GM12878 (cell line): ENCODE measurements around the gene KLHL25. TPM values are rescaled to one million over a fixed set of nuclear protein-coding genes. Genes with fewer than 3 reads are reported as not detected.

ENCODE experiments used
- ATAC-seq: fragments of 200-7000 bp; cut with Tn5 transposase; 3 replicates; pipeline ENCODE4 v1.9.1; 2020; ENCODE audit warnings: mild to moderate bottlenecking, moderate library complexity
- BruUV-seq: library from RNA; stranded (reverse); fragments of 400-500 nt; replicated peaks from 2 replicates; lab custom pipeline; 2021; lab: Mats Ljungman, UMichigan
- CTCF ChIA-PET: fragments of 300-600 bp; sonication (Branson Sonifier 250); formaldehyde crosslinking; extraction: SDS; loops from one replicate; lab custom pipeline; 2021; ENCODE audit warnings: inconsistent platforms; lab: Yijun Ruan, JAX
- POLR2A ChIA-PET: fragments of 350-600 bp; formaldehyde crosslinking; extraction: SDS; loops from one replicate; lab custom pipeline; 2021; ENCODE audit warnings: inconsistent platforms; lab: Charles Lee
- RAD21 ChIA-PET: fragments of 300-600 bp; sonication (Branson Sonifier 250); formaldehyde crosslinking; loops from one replicate; lab custom pipeline; 2023; ENCODE audit warnings: antibody characterized with exemption; ENCODE audit not compliant: unreplicated experiment; lab: Charles Lee
- SMC1A ChIA-PET: fragments of 300-600 bp; sonication (Branson Sonifier 250); formaldehyde crosslinking; loops from one replicate; lab custom pipeline; 2023; ENCODE audit not compliant: unreplicated experiment, uncharacterized antibody; lab: Charles Lee
- DNase-seq: peaks from one replicate; pipeline ENCODE4 v3.0.0-alpha.2; 2011; ENCODE audit warnings: low read depth, low spot score
- FAIRE-seq: peaks from 3 replicates; lab custom pipeline; 2011; peaks lifted over from hg19 to GRCh38; lab: Jason Lieb, UNC
- H2AFZ ChIP-seq: 2 replicates; pipeline ENCODE4 v1.6.0; 2011; ENCODE audit warnings: low read depth, low read length, control low read depth; ENCODE audit not compliant: control insufficient read depth
- H3K27ac ChIP-seq: 2 replicates; pipeline ENCODE4 v1.5.1; 2011; ENCODE audit warnings: control low read depth; ENCODE audit not compliant: control insufficient read depth, insufficient read depth
- H3K27me3 ChIP-seq, 2 experiments: replicated peaks in 1 of 2; 2 replicates each; pipeline versions ENCODE4 v1.6.0 to v1.6.1; 2011; ENCODE audit warnings: low read length in 1 of 2; ENCODE audit not compliant: control insufficient read depth in 2 of 2, insufficient read depth in 2 of 2
- H3K36me3 ChIP-seq, 2 experiments: 2 replicates each; pipeline ENCODE4 v1.5.1; 2011; ENCODE audit warnings: low read length in 1 of 2; ENCODE audit not compliant: control insufficient read depth in 2 of 2, insufficient read depth in 2 of 2
- H3K4me1 ChIP-seq: 2 replicates; pipeline ENCODE4 v1.6.1; 2011; ENCODE audit warnings: mild to moderate bottlenecking, low read length, moderate library complexity, mixed read lengths; ENCODE audit not compliant: control insufficient read depth, insufficient read depth
- H3K4me2 ChIP-seq: 2 replicates; pipeline ENCODE4 v1.6.0; 2011; ENCODE audit warnings: control low read depth; ENCODE audit not compliant: control insufficient read depth, insufficient read depth
- H3K4me3 ChIP-seq: fragments of 200-600 bp; sonication (generic); 2 replicates; pipeline ENCODE4 v1.5.1; 2016
- H3K79me2 ChIP-seq: 2 replicates; pipeline ENCODE4 v1.6.0; 2011; ENCODE audit warnings: low read length; ENCODE audit not compliant: control insufficient read depth, insufficient read depth
- H3K9ac ChIP-seq: 2 replicates; pipeline ENCODE4 v1.8.0; 2011; ENCODE audit warnings: low read length, control low read depth, mixed read lengths; ENCODE audit not compliant: control insufficient read depth, insufficient read depth
- H3K9me3 ChIP-seq: replicated peaks from 3 replicates; pipeline ENCODE4 v1.5.1; 2011; ENCODE audit warnings: mild to moderate bottlenecking, low read length; ENCODE audit not compliant: control insufficient read depth, insufficient read depth
- H4K20me1 ChIP-seq: 2 replicates; pipeline ENCODE4 v1.6.0; 2011; ENCODE audit not compliant: control insufficient read depth, insufficient read depth
- CHD1 ChIP-seq: IDR thresholded peaks from 2 replicates; pipeline ENCODE4 v1.6.1; 2012; ENCODE audit warnings: low read depth, low read length, improper control_type of control experiment
- DPF2 ChIP-seq: fragments of 450-650 bp; IDR thresholded peaks from 2 replicates; pipeline ENCODE4 v1.6.1; 2017; ENCODE audit warnings: mild to moderate bottlenecking
- ETV6 ChIP-seq, 2 experiments: fragments of 450-650 bp in 1 of 2; IDR thresholded peaks in 1 of 2; conservative IDR thresholded peaks in 1 of 2; 2 replicates each; pipeline ENCODE4 v1.6.1; 2014; ENCODE audit warnings: antibody characterized with exemption in 1 of 2, borderline replicate concordance in 1 of 2, low read depth in 1 of 2, mild to moderate bottlenecking in 1 of 2, moderate library complexity in 1 of 2
- EZH2 ChIP-seq: IDR thresholded peaks from 2 replicates; pipeline ENCODE4 v1.6.1; 2012; ENCODE audit warnings: low read depth, mild to moderate bottlenecking, control low read depth, inconsistent platforms, low read length, borderline replicate concordance; ENCODE audit not compliant: control insufficient read depth
- FOS ChIP-seq: IDR thresholded peaks from 3 replicates; pipeline ENCODE4 v1.6.1; 2011; ENCODE audit warnings: borderline replicate concordance; ENCODE audit not compliant: insufficient read length; ENCODE audit errors: extremely low read depth
- HCFC1 ChIP-seq: fragments of 150-350 bp; IDR thresholded peaks from 2 replicates; pipeline ENCODE4 v1.6.1; 2014; ENCODE audit warnings: low read length
- HDAC2 ChIP-seq: fragments of 200-600 bp; sonication (generic); IDR thresholded peaks from 2 replicates; pipeline ENCODE4 v1.6.1; 2017
- HDGF ChIP-seq: fragments of 450-650 bp; IDR thresholded peaks from 2 replicates; pipeline ENCODE4 v1.6.1; 2016; ENCODE audit warnings: antibody characterized with exemption
- MTA2 ChIP-seq: fragments of 450-650 bp; IDR thresholded peaks from 2 replicates; pipeline ENCODE4 v1.6.1; 2016; ENCODE audit warnings: low read depth, mild to moderate bottlenecking, moderate library complexity
- PAX8 ChIP-seq: fragments of 450-650 bp; IDR thresholded peaks from 2 replicates; pipeline ENCODE4 v1.6.1; 2017; ENCODE audit warnings: mild to moderate bottlenecking, moderate library complexity
- RAD21 ChIP-seq: IDR thresholded peaks from 2 replicates; pipeline ENCODE4 v1.6.1; 2011; ENCODE audit warnings: mild to moderate bottlenecking, low read depth, low read length, moderate library complexity; ENCODE audit not compliant: insufficient read depth
- SMC3 ChIP-seq: IDR thresholded peaks from 2 replicates; pipeline ENCODE4 v1.6.1; 2011; ENCODE audit warnings: low read length, improper control_type of control experiment, borderline replicate concordance
- SUZ12 ChIP-seq: fragments of 200-600 bp; sonication (generic); IDR thresholded peaks from one replicate; pipeline ENCODE4 v1.6.1; 2018; ENCODE audit warnings: antibody characterized with exemption, mild to moderate bottlenecking; ENCODE audit not compliant: unreplicated experiment
- ZNF687 ChIP-seq: fragments of 450-650 bp; IDR thresholded peaks from 2 replicates; pipeline ENCODE4 v1.6.1; 2017; ENCODE audit warnings: mild to moderate bottlenecking, moderate library complexity
- WGBS: methylation state at CpG from one replicate; pipeline ENCODE4 v1.1.6; 2016; ENCODE audit warnings: low lambda C conversion rate; ENCODE audit not compliant: insufficient replicate concordance, insufficient coverage; ENCODE audit errors: missing lambda C conversion rate; 5-methylcytosine and 5-hydroxymethylcytosine counted together
- in situ Hi-C: fragments of 300-500 bp; cut with MboI; formaldehyde crosslinking; loops from 9 replicates; pipeline ENCODE4 v1.14.3; 2018; ENCODE audit warnings: mixed read lengths
- intact Hi-C: fragments of 100-400 bp; cut with micrococcal nuclease; formaldehyde crosslinking; loops from one replicate; pipeline ENCODE4 v1.14.2; 2022; ENCODE audit not compliant: unreplicated experiment
- polyA plus RNA-seq, 11 experiments: library from polyadenylated mRNA; depleted of rRNA in 4 of 11; unstranded in 6 of 11; stranded (reverse) in 5 of 11; fragments of >200 nt; fragmentation: Nextera tagmentation in 4 of 11; fragmentation: Illumina TruSeq in 1 of 11; extraction: Ambion mirVana in 4 of 11; extraction: Trizol in 1 of 11; gene quantifications; 1 replicate in 1 of 11; 2 replicates in 10 of 11; pipeline versions ENCODE4 v1.2.1 to v1.2.3, GENCODE V29; 2011 to 2016; ENCODE audit warnings: inconsistent platforms in 2 of 11, missing spikeins in 2 of 11, low read depth in 1 of 11
- total RNA-seq, 4 experiments: library from RNA; depleted of rRNA in 3 of 4; stranded (reverse); fragments of >200 nt in 3 of 4; fragmentation: Illumina TruSeq in 1 of 4; extraction: Trizol in 1 of 4; gene quantifications; 2 replicates each; pipeline versions ENCODE4 v1.2.1 to v1.2.3, GENCODE V29; 2013 to 2021
- TF ChIP-seq, protein P1 (sequence below): fragments of 450-650 bp; formaldehyde crosslinking; IDR thresholded peaks from 2 replicates; pipeline ENCODE4 v1.4.0; 2022; ENCODE audit warnings: mild to moderate bottlenecking, moderate library complexity

The KLHL25 gene
- total and polyA plus RNA-seq, 10 of the 15 experiments (the other 5 are each of a cell fraction or from before 2014, with no cell fraction given), result 0.04 to 3.0 (median 2.1) TPM; not detected in 1

- in situ Hi-C loops, result no loop called here
- Histone ChIP-seq H2AFZ (no peak overlapping the region), H3K27me3 (no peaks in the 10 kb centered on the region), H3K9me3 (no peaks in the 10 kb centered on the region), H3K4me1 (peaks cover 26% of the 10 kb centered on the region), H4K20me1 (peaks cover 5% of the 10 kb centered on the region; the same call in 1 of the 2 replicates), H3K4me2 (no peak overlapping the region), H3K4me3 (no peak overlapping the region), H3K36me3 (no peaks in the 10 kb centered on the region), H3K27ac (no peak overlapping the region)
- SMC1A ChIA-PET, result no interaction called here
- RAD21 ChIA-PET, result no interaction called here
- no peak for FAIRE-seq
- no peak for DNase-seq
- no TSS peak for BruUV-seq
- intact Hi-C loops, result no loop called here
- no peak for ATAC-seq
- POLR2A ChIA-PET, result no interaction called here
- WGBS, result 74% methylated on average over 7 of the region's 7 CpGs
- TF ChIP-seq SUZ12 (no peak), MTA2 (no peak), ETV6 (conservative IDR thresholded peaks at IDR 0.05 in 1 of 2, IDR thresholded peaks at IDR 0.05 in 1 of 2; ENCODE audit: borderline replicate concordance in 1 of 2, low read depth in 1 of 2) (no peak), DPF2 (no peak), FOS (no peak), RAD21 (no peak), HCFC1 (no peak), EZH2 (no peak), CHD1 (no peak), ZNF687 (no peak), SMC3 (no peak), HDGF (no peak), HDAC2 (no peak), PAX8 (no peak)
- TF ChIP-seq, protein P1, sequence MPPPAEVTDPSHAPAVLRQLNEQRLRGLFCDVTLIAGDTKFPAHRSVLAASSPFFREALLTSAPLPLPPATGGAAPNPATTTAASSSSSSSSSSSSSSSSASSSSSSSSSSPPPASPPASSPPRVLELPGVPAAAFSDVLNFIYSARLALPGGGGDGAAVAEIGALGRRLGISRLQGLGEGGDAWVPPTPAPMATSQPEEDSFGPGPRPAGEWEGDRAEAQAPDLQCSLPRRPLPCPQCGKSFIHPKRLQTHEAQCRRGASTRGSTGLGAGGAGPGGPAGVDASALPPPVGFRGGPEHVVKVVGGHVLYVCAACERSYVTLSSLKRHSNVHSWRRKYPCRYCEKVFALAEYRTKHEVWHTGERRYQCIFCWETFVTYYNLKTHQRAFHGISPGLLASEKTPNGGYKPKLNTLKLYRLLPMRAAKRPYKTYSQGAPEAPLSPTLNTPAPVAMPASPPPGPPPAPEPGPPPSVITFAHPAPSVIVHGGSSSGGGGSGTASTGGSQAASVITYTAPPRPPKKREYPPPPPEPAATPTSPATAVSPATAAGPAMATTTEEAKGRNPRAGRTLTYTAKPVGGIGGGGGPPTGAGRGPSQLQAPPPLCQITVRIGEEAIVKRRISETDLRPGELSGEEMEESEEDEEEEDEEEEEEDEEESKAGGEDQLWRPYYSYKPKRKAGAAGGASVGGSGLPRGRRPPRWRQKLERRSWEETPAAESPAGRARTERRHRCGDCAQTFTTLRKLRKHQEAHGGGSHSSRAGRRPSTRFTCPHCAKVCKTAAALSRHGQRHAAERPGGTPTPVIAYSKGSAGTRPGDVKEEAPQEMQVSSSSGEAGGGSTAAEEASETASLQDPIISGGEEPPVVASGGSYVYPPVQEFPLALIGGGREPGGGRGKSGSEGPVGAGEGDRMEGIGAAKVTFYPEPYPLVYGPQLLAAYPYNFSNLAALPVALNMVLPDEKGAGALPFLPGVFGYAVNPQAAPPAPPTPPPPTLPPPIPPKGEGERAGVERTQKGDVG (CRISPR knock-in tag), result no peak
- TF ChIP-seq, all 136 proteins: peak for 0
- no peak overlapping the region for H3K9ac ChIP-seq
- H3K79me2 ChIP-seq, result peaks cover 5% of the 10 kb centered on the region
- CTCF ChIA-PET, result interaction anchor here (0.8 to 3.0 kb wide), 2 partner anchors 11 to 61 kb away, joined by 3 to 8 read pairs; no protein-coding TSS in a partner anchor
Measured at GRCh38 chr15:85789496-85789875, 5.2 kb downstream of the KLHL25 start.
